H7 (cell line): ENCODE results near the gene EFNB2. TPM values are rescaled to one million over a fixed set of nuclear protein-coding genes. Genes with fewer than 3 reads are reported as not detected.

ENCODE experiments used
- DNase-seq: peaks from one replicate; pipeline ENCODE4 v3.0.0; 2012
- H3K27me3 ChIP-seq: 2 replicates; pipeline ENCODE4 v1.6.0; 2011; ENCODE audit warnings: mild to moderate bottlenecking, low read length; ENCODE audit not compliant: control insufficient read depth, insufficient read depth
- H3K36me3 ChIP-seq: replicated peaks from 2 replicates; pipeline ENCODE4 v1.5.1; 2011; ENCODE audit warnings: low read length; ENCODE audit not compliant: control insufficient read depth, insufficient read depth
- H3K4me3 ChIP-seq: 2 replicates; pipeline ENCODE4 v1.5.1; 2011; ENCODE audit warnings: low read depth, mild to moderate bottlenecking, control low read depth, low read length, moderate library complexity; ENCODE audit not compliant: insufficient read depth
- total RNA-seq: library from RNA; depleted of rRNA; stranded (reverse); fragments of >200 nt; shearing (Covaris generic); gene quantifications from 2 replicates; pipeline ENCODE4 v1.2.3, GENCODE V29; 2014

Gene EFNB2
- total RNA-seq, 1 experiment from 2014 or later, result 14.7 TPM

DNA sequence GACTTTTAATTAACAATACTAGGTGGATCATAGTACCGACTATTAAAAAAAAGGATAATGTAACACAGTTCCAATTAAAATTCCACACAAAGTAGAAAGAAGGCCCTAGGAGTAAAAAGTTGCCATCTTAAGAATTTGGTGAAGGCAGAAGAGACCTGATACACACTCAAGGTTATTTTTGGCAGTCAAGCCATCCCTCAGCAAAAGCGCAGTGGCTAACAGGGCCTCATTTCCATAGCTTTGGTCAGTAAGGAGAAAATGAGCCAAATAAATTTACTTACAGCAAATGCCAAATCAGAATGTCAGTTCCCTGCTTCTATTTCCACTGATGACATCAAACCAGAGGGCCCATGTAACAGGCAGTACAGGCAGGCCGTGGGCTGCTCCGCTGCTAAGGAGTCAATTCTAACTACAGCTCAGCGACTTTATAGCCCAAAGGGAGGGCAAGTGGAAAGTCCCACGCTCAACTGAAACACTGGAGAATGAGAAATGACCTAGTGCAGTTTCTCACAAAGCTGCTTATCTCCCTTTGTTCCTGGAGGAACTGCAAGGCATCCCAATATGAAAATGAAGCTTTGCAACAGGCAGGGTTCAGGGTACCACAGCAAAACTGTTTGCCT lies 26.2 kb upstream of the EFNB2 start:
- Histone ChIP-seq H3K27me3 (no peaks in the 10 kb centered on the region), H3K36me3 (peaks cover 14% of the 10 kb centered on the region), H3K4me3 (no peak overlapping the region)
- no peak for DNase-seq

- DNase-seq, result no peak
- Histone ChIP-seq H3K4me3 (no peak overlapping the region), H3K27me3 (no peaks in the 10 kb centered on the region), H3K36me3 (peaks cover 18% of the 10 kb centered on the region)
Measured at GRCh38 chr13:106560821-106561220, 25.4 kb upstream of the EFNB2 start.

DNA sequence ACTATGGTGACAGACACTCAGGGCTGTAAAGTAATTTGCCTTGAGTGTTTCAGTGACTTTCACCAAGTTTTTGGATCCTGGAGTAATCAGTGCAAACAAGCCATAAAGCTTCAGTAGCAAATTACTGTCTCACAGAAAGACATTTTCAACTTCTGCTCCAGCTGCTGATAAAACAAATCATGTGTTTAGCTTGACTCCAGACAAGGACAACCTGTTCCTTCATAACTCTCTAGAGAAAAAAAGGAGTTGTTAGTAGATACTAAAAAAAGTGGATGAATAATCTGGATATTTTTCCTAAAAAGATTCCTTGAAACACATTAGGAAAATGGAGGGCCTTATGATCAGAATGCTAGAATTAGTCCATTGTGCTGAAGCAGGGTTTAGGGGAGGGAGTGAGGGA lies 23.1 kb upstream of the EFNB2 start:
- no peak for DNase-seq
- Histone ChIP-seq H3K27me3 (no peaks in the 10 kb centered on the region), H3K4me3 (no peak overlapping the region), H3K36me3 (peaks cover 25% of the 10 kb centered on the region)

DNA sequence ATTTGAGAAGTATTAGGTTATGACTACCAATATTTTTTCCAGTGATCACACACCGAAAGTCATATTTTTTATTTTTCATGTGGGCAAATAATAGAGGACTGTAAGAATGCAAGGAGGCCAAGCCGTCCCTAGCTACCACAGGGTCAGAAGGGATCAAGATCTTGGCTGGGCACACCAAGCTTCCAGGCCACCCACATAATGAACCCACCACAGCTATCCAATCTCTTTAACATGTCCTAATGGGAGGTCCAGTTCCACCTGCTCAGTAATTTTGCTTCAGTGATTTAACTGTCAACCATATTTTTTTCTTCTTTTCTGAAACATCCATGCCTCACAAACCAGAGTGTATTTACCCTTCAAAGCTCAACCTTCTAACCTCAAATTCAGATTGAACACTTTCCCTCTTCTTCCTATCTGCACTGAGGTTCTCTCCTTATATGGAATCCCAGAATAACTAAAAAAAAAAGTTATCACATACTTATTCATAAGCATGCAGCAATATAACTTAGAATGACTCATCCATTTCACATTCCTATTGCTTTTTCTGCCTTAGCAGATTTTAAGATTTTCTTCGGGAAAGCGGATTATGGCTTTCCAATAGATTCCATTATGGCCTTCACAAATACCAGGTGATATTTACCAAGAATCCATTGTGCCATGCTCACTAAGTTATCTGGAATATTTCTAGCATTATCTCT lies 20.3 kb upstream of the EFNB2 start:
- peaks cover 25% of the 10 kb centered on the region for H3K36me3 ChIP-seq
- no peak for DNase-seq
- no peaks in the 10 kb centered on the region for H3K27me3 ChIP-seq
- H3K4me3 ChIP-seq, result no peak overlapping the region

DNA sequence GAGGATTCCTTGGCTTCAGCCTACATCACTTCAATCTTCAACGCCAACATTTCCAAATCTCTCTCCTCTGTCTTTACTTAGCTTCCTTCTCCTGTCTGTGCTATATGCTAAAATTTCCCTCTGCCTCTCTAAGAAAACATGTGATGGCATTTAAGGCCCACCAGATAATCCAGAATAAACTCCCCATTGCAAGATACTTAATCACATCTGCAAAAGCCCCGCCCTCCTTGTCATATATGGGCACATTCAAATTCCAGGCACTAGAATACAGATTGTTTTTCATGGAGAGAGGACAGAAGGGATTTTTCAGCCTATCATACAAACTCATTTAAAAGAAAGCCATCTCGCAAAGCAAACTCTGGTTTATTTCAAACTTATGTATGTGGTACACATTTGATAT lies 16.3 kb upstream of the EFNB2 start:
- no peak for DNase-seq
- no peak overlapping the region for H3K4me3 ChIP-seq
- peaks cover 17% of the 10 kb centered on the region for H3K36me3 ChIP-seq
- no peaks in the 10 kb centered on the region for H3K27me3 ChIP-seq

DNA sequence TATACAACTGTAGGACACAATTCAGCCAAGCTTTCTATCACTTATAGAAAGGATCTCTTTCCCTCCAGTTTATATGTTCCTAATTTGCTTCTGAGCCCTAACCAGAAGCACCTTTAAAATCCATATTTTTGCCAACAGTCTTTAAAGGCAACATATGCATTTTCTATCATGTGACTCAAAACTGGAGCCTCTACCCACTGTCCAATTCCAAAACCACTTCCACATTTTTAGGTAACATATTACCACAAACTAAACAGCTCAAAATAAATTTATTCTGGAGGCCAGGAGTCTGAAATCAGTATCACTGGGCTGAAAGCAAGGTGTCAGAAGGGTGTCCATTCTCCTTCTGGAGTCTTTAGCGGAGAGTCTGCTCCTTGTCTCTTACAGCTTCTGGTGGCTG lies 15.9 kb upstream of the EFNB2 start:
- DNase-seq, result no peak
- Histone ChIP-seq H3K36me3 (peaks cover 16% of the 10 kb centered on the region), H3K4me3 (no peak overlapping the region), H3K27me3 (no peaks in the 10 kb centered on the region)

DNA sequence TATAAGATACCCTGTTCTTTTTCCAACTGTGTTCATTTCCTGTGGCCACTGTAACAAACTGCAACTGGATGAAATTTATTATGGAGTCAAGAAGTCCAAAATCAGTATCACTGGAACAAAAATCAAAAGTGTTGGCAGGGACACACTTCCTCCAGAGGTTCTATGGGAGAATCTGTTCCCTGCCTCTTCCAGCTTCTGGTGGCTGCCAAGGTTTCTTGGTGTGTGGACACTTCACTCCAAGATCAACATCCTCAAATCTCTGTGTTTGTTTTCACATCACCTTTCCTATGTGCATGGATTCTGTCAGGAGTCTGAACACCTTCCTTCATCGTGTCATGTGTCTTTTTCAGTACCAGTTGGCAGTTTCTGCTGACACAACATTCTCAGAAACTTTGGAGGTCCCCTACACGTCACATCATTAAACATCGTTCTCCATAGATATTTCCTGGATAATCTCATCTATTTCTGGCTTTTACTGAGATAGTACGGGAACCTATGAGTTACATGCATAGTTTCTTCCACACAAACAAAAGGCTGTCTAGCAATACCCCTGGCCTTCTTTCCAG lies 15.2 kb upstream of the EFNB2 start:
- DNase-seq, result no peak
- H3K36me3 ChIP-seq, result peaks cover 11% of the 10 kb centered on the region
- H3K4me3 ChIP-seq, result no peak overlapping the region
- no peaks in the 10 kb centered on the region for H3K27me3 ChIP-seq

- DNase-seq, result no peak
- Histone ChIP-seq H3K36me3 (peaks cover 7% of the 10 kb centered on the region), H3K27me3 (no peaks in the 10 kb centered on the region), H3K4me3 (no peak overlapping the region)
Measured at GRCh38 chr13:106548064-106548696, 12.7 kb upstream of the EFNB2 start.

- no peaks in the 10 kb centered on the region for H3K27me3 ChIP-seq
- H3K4me3 ChIP-seq, result no peak overlapping the region
- no peak for DNase-seq
- peaks cover 3% of the 10 kb centered on the region for H3K36me3 ChIP-seq
Measured at GRCh38 chr13:106541826-106542225, 6.4 kb upstream of the EFNB2 start.

DNA sequence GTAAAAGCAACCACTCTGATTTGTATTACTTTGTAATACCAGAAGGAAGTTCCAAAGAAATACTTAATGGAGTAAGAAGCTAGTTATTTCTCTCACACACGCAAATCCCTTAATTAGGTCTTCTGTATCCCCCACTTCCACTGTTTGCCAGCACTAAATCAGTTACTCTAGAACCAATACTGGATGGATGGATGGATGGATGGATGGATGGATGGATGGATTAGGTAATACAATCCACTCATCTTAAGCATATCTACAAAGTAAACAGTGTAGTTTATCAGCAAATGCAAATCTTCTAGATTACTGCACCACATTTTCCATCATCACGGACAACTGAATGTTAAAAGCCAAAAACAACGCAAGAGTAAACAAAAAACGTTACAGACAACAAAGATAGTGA lies 5.2 kb upstream of the EFNB2 start:
- peaks cover 3% of the 10 kb centered on the region; the same call in 1 of the 2 replicates for H3K36me3 ChIP-seq
- no peak for DNase-seq
- H3K4me3 ChIP-seq, result no peak overlapping the region
- peaks cover 3% of the 10 kb centered on the region; the same call in 1 of the 2 replicates for H3K27me3 ChIP-seq

DNA sequence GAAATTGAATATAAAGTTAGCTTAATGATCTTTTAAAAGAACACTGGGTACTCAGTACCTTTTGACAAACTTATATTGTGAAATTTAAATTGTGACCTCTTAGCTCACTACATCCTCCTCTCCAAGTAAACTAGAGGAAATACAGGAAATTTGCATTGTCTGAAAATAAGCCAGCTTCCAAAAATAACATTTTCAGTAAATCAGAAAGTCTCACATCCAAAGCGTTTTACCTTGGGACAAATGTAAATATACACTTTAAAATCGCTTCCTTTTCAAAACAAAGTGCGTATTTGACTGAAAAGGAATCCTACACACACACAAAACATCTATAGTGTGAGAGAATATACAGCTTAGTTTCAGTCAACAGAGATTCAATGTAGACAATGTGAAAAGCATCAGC lies 2.1 kb upstream of the EFNB2 start:
- no peaks in the 10 kb centered on the region for H3K36me3 ChIP-seq
- no peak overlapping the region for H3K4me3 ChIP-seq
- no peak for DNase-seq
- peaks cover 19% of the 10 kb centered on the region for H3K27me3 ChIP-seq

DNA sequence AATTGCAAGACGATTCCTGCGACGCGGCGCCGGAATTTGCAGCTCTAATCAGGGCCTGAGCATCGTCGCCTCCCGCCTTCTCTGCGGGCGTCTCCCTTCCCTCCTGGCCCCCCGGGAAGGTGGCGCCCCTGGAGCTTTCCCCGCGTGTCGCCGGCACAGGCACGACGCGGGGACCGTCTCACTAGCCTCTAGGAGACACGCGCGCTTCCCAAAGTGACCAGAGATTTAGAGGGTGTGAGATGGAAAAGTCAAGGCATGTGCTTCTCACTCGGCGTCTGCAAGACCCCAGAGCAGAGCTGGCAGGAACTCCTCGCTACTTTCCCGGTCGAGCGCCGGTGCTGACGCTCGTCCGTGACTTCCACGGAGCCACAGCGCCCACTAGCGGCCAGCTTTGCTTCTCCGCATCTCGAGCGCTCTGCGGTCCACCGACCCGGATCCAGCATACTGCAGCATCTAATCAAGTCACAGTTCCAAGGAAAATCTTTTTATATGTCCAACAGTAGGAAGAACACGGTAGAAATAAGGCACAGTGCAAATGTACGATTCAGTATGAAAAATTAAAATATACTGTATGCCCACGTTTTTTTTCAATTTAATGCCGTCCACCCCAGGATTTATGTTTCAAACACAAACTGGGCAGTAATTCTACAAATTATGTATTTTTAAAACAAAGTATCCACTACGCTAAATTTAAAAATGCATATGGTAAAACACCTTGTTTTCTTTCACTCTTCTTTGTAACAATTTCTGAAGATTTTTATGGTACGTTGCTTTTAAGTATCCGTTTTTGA lies 977 bp upstream of the EFNB2 start:
- H3K36me3 ChIP-seq, result no peaks in the 10 kb centered on the region
- peaks cover 19% of the 10 kb centered on the region for H3K27me3 ChIP-seq
- peak overlapping the region; percentile 66 for H3K4me3 ChIP-seq
- peak; percentile 88 for DNase-seq

DNA sequence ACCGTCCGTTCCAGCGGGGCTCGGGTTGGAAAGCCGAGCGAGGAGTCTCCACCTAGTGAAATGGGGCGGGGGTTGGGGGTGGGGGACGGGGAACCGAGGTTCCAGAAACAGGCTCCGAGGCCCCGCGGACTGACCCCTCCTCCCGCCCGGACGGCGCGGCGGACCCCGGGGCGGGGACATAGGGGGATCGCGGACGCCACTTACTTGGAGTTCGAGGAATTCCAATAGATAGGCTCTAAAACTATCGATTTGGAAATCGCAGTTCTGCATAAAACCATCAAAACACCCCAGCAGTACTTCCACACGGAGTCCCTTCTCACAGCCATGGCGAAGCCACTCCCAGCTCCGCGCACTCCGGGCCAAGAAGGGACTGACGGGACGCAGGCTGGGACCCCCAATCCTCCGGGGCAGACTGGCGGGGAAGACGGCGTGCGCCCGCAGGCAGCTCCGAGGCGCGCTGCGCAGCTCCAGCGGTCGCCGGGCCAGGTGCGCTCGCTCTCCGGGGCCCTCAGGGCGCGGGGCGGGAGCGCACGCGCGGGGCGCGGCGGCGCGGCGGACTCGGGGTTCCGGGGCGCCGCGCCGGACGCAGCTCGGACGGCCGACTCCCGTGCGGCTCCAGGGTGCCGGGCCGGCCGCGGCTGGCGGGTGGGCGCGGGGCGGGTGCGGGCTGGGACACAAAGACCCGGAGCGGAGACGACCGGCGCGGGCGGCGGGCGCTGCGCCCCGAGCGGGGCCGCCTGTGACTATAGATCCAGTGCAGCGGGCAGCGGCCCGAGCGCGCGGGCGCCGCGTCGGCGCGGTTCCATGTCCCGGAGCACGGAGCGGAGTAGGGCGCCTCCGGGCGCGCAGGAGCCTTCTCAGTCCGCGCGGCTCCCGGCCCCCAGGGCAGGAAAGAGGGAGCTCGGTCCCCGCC lies 567 bp downstream of the EFNB2 start:
- H3K4me3 ChIP-seq, result peak overlapping the region; percentile 69
- DNase-seq, result peak; percentile 74
- H3K27me3 ChIP-seq, result peaks cover 19% of the 10 kb centered on the region
- no peaks in the 10 kb centered on the region for H3K36me3 ChIP-seq
